Stimulated activated naive B cell treated with anti-CD40 and anti-IgM and Interleukin-4, amounts not matched to agents 10 μg/mL and 1 μg/mL and 100 μg/mL, for 72 hours (primary cell): Measurements from ENCODE around the gene ASTN2.
A peak's percentile ranks its signal among the peaks of the same experiment; 100 is the strongest.

Experiments used
- ATAC-seq, 2 donors: fragments of 150-1000 bp; cut with Tn5 transposase; replicated peaks; 2 replicates each; pipeline ENCODE4 v1.10.0; 2021; ENCODE audit warnings: moderate library complexity in 1 of 2
- DNase-seq: peaks from one replicate; pipeline ENCODE4 v3.0.0; 2021
- H3K27ac Mint-ChIP-seq: one replicate; pipeline ENCODE4 v1.8.0; 2022; ENCODE audit warnings: mild to moderate bottlenecking, mixed read lengths
- H3K27me3 Mint-ChIP-seq, 2 donors: one replicate each; pipeline ENCODE4 v1.8.0; 2022; ENCODE audit warnings: mixed read lengths in 2 of 2
- H3K36me3 Mint-ChIP-seq, 2 donors: one replicate each; pipeline ENCODE4 v1.8.0; 2022; ENCODE audit warnings: mixed read lengths in 2 of 2, mild to moderate bottlenecking in 1 of 2
- H3K4me1 Mint-ChIP-seq, 2 donors: one replicate each; pipeline ENCODE4 v1.8.0; 2022; ENCODE audit warnings: mixed read lengths in 2 of 2, mild to moderate bottlenecking in 1 of 2
- H3K4me3 Mint-ChIP-seq, 2 donors: one replicate each; pipeline ENCODE4 v1.8.0; 2022; ENCODE audit warnings: mild to moderate bottlenecking in 2 of 2, mixed read lengths in 2 of 2, moderate library complexity in 1 of 2
- H3K9me3 Mint-ChIP-seq, 2 donors: one replicate each; pipeline ENCODE4 v1.8.0; 2022; ENCODE audit warnings: mixed read lengths in 2 of 2, mild to moderate bottlenecking in 1 of 2

ASTN2 gene

DNA sequence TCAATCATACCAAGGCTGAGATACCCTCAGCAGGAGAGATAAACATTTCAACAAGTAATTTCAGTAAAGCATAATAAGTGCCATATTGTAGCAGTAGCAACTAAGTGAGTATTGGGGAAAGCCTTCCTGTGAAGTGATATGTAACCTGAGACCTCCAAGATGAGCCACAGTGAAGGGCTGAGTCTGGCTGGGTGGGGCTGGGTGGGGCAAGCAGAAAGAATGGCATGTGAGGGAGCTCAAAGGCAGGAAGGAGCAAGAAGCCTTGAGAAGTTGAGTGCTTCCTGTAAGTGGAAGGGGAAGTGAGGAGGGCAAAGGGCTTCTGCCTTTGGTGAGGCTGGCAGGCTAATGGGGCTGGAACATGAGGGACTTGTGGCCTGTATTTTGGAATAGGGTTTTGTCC lies 19.7 kb upstream of the ASTN2 start:
- H3K27ac Mint-ChIP-seq: no peak overlapping the region

DNA sequence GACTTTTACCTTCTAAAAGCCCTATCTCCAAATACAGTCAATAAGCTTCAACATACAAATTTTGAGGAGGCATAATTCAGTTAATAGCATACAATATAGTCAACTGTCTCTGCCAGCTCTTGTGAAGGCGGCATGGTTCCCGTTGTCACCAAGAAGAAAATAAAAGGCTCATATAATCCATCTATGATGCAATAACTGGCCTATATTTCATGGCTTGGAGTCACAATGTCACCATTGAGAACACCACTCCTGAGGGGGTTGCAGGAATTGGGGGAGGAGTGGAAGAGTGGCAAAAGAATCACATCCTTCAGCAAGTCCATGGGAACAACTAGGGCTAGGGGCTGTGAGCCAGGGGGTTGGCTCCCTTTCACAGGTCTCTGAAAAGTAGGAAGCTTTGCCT lies 16.0 kb upstream of the ASTN2 start:
- peaks cover 0 to 3% of the 10 kb centered on the region in 2 donors for H3K9me3 Mint-ChIP-seq
- H3K36me3 Mint-ChIP-seq: no peaks in the 10 kb centered on the region
- H3K27me3 Mint-ChIP-seq: peaks cover 0 to 6% of the 10 kb centered on the region in 2 donors
- no peak overlapping the region for H3K27ac Mint-ChIP-seq
- H3K4me1 Mint-ChIP-seq: no peaks in the 10 kb centered on the region
- ATAC-seq: no peak
- no peak overlapping the region for H3K4me3 Mint-ChIP-seq
- no peak for DNase-seq

More for the DNA sequence above, 19.7 kb upstream of the ASTN2 start:
- H3K36me3 Mint-ChIP-seq: no peaks in the 10 kb centered on the region
- ATAC-seq (no peak), DNase-seq (no peak)
- H3K9me3 Mint-ChIP-seq: peaks cover 0 to 3% of the 10 kb centered on the region in 2 donors
- H3K4me1 Mint-ChIP-seq: no peaks in the 10 kb centered on the region
- H3K27me3 Mint-ChIP-seq: peaks cover 0 to 6% of the 10 kb centered on the region in 2 donors
- no peak overlapping the region for H3K4me3 Mint-ChIP-seq

DNA sequence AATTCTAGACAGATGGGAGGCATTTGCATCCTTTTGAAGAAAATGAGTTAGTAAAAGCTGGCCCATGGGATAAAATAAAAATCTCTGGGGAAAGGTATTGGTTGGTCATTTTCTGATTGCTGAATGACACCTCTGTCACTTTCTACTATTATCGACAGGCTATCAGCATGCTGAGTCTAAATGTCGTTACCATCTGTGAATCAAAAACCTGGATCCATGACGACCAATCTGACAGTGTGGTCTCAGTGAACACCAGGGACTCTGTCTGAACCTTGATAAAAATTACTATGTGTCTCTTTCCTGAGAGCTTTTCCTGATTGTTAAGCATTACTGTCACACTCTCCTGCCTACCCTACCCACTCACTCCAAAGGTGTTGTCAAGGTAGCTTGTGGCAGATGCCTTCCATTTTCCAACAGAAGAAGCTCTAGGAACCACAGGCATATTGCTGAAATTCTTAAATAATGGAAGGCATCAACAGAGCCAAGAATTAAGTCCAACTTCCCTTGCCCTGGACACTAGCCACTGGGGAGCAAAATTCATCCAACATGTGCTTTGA lies 12.6 kb upstream of the ASTN2 start:
- Mint-ChIP-seq H3K36me3 (no peaks in the 10 kb centered on the region), H3K27me3 (peaks cover 7 to 16% of the 10 kb centered on the region in 2 donors), H3K4me3 (no peak overlapping the region), H3K4me1 (no peaks in the 10 kb centered on the region), H3K27ac (no peak overlapping the region), H3K9me3 (peaks cover 0 to 1% of the 10 kb centered on the region in 2 donors)
- no peak for DNase-seq
- ATAC-seq: no peak

DNA sequence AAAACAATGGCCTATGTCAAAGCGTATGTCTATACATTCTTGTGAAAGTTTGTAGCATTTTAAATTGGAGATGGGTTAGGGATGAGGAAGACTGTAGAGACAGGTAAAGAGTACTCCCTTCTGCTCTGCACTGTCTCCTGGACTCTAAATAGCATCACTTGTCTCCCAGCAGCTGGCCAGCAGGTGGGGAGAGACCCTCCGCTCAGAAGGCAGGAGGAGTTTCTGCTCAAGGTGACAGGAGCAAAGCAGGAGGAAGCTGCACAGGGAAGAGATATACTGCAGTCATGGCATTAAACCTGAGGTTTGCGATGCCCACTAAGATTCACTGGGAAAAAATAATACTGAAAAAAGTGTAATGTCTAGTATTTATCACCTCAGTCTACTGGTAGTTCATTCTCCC lies 10.7 kb upstream of the ASTN2 start:
- H3K4me1 Mint-ChIP-seq: no peaks in the 10 kb centered on the region
- no peak for DNase-seq
- no peak overlapping the region for H3K4me3 Mint-ChIP-seq
- no peaks in the 10 kb centered on the region for H3K36me3 Mint-ChIP-seq
- no peak for ATAC-seq
- no peaks in the 10 kb centered on the region for H3K9me3 Mint-ChIP-seq
- H3K27ac Mint-ChIP-seq: no peak overlapping the region
- peaks cover 7 to 10% of the 10 kb centered on the region in 2 donors for H3K27me3 Mint-ChIP-seq

DNA sequence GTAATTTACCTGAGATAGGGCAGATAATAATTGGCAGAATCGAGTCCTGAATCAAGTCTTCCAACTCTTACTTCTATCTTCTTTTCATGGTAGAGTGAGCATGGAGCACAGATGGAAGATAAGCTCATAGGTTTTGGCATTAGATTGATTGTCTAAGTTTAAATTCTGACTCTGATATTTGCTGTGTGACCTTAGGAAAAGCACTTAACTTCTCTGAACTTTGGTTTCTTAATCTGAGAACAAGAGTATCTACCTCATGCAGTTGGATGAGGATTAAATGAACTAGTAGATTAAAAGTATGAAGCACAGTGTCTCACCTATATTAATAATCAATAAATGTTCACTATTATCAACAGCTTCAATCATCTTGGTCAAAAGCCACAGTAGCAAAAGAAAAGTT lies 9.4 kb upstream of the ASTN2 start:
- Mint-ChIP-seq H3K27ac (no peak overlapping the region), H3K27me3 (peaks cover 7 to 10% of the 10 kb centered on the region in 2 donors), H3K4me1 (no peaks in the 10 kb centered on the region), H3K9me3 (no peaks in the 10 kb centered on the region), H3K36me3 (no peaks in the 10 kb centered on the region), H3K4me3 (no peak overlapping the region)
- ATAC-seq (no peak), DNase-seq (no peak)

DNA sequence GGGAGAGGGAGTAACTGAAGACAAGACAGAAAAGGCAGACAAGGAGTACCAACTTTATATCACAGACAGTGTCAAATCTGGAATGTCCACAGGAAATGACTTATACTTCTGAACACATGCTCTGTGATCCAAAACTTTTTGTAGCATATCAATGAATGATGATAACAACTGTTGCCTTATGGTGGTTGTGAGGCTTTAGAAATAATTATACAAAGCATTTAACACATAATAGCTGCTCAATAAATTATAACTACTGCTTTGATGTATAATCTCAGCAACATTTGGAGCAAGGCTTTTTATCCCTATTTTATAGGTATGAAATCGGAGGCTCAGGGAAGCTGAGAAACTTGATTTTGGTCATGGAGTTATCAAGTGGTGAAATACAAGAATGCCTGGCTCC lies 3.3 kb upstream of the ASTN2 start:
- Mint-ChIP-seq H3K27ac (no peak overlapping the region), H3K4me1 (no peaks in the 10 kb centered on the region), H3K36me3 (no peaks in the 10 kb centered on the region), H3K9me3 (no peaks in the 10 kb centered on the region), H3K4me3 (no peak overlapping the region), H3K27me3 (peaks cover under 1 to 16% of the 10 kb centered on the region in 2 donors)
- DNase-seq: no peak
- no peak for ATAC-seq

DNA sequence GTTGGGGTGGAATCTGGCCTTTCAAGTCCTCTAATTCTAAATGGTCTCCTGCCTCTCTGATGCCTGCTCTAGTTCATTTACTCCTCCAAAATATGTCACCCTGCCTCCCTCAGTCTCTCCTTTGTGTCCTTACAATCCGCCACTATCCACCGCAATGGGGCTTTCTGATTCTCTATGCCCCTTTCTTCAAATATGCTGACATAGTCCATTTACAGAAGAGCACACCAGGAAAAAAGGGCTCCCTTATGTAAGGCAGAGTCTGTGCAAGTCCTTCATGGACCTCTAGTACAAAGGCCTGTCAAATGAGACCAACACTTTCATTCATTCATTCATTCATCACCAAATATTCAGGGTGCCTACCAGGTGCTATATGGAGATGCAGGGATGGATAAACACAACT lies 2.0 kb upstream of the ASTN2 start:
- no peak for DNase-seq
- H3K36me3 Mint-ChIP-seq: no peaks in the 10 kb centered on the region
- ATAC-seq: no peak
- H3K9me3 Mint-ChIP-seq: no peaks in the 10 kb centered on the region
- no peak overlapping the region for H3K4me3 Mint-ChIP-seq
- peaks cover 12 to 23% of the 10 kb centered on the region in 2 donors for H3K27me3 Mint-ChIP-seq
- peaks cover 0 to 1% of the 10 kb centered on the region in 2 donors for H3K4me1 Mint-ChIP-seq
- H3K27ac Mint-ChIP-seq: no peak overlapping the region

DNA sequence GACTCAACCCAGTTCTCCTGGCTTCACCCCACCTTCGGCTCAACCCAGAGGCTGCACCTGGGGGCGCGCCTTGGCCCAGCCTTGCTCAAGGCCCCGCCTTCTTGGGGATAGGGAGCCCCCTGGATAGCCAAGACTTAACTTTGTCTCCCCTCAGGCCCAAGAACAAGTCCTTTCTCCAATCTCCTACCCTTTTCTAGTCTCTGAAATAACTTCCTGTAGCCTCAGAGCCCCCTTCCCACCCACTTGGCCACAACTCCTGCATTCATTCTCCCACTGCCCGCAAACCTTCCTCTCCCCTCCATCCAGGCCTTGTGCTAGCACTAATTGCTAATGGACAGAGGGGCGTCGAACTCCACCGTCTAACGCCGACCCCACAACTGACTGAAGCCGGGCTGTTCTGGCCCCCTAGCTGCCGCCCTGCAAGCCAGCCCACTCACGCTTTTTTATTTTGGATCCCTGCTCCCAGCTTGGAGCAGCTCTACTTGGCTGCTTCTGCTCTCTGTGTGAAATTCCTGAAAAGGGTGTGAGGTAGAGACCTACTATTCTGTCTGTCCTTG lies 579 bp upstream of the ASTN2 start:
- H3K4me3 Mint-ChIP-seq: no peak overlapping the region
- ATAC-seq (no peak), DNase-seq (no peak)
- peaks cover 0 to 1% of the 10 kb centered on the region in 2 donors for H3K4me1 Mint-ChIP-seq
- H3K36me3 Mint-ChIP-seq: no peaks in the 10 kb centered on the region
- no peaks in the 10 kb centered on the region for H3K9me3 Mint-ChIP-seq
- H3K27ac Mint-ChIP-seq: no peak overlapping the region
- peaks cover 19 to 36% of the 10 kb centered on the region in 2 donors for H3K27me3 Mint-ChIP-seq

DNA sequence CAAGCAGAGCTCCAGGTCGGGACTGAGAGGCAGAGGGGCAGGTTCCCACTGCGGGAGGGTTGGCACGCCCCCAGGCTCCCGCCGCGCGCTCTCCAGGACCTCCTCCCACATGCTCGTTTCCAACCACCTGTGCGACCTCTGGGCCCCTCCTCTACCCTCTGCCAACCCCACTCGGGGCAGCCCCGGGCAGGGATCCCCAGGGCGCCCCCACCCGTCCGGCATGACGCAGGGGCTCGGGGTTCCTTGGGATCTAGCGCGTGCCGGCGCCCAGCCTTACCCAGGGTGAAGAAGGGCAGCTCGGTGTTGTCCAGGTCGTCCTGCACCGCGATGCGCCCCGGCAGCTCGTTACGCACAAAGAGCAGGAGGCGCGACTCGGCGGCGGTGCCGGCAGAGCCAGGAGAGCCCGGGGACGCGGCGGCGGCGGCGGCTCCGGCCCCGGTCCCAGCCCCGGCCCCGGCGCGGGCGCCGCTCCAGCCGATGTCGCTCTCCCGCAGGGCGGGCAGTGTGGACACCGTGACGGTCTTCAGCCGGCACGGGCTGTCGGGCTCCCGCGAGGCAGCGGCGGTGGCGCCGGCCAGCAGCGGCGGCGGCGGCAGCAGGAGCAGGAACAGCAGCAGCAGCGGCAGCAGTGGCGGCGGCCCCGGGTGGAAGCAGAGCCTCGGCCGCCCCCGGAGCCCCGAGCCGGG lies 494 bp downstream of the ASTN2 start:
- DNase-seq: no peak
- H3K27me3 Mint-ChIP-seq: peaks cover 25 to 46% of the 10 kb centered on the region in 2 donors
- peaks cover 0 to 3% of the 10 kb centered on the region in 2 donors for H3K9me3 Mint-ChIP-seq
- H3K4me3 Mint-ChIP-seq: no peak overlapping the region
- H3K36me3 Mint-ChIP-seq: no peaks in the 10 kb centered on the region
- H3K27ac Mint-ChIP-seq: no peak overlapping the region
- ATAC-seq: no peak
- H3K4me1 Mint-ChIP-seq: peaks cover 0 to 1% of the 10 kb centered on the region in 2 donors

DNA sequence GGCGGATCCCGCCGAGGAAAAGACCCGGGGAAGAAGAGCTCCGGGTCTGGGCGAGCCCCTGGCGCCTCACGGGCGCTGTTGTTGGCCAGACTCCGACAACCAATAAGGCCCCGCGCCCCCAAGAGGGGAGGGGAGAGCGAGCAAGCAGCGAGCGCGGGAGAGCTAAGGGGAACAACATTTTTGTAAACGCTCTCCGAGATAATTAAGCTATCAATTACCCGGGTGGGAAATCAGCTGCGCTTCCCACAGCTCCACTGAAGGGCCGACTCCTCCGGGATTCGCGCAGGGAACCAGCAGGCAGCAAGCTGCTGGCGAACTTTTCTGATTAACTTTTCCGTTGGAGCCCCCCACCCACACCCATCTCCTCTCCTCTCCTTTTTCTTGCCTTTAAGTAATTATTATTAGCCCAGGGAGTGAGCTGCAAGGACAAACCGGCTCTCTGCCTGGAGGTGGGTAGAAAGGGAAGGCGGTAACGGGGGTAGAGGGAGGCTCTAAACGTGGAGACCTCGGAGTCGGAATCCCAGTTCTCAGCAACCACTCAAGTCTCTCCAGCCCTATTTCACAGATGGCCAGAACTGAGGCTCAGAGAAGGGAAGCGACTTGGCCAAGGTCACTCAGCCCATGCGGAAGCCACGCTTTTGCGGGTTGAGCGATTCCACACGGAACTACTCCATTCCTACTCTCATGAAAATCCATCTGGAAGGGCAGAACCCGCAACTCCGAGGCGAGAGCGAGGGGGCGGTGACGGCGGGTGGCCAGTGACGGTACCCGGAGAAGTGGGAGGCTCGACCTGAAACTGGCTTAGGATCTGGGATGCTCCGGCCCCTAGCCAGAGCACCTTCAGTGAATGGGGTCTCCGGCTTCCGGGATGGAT lies 1.3 kb downstream of the ASTN2 start:
- Mint-ChIP-seq H3K4me3 (peak overlapping the region; percentile 23 to 43), H3K36me3 (no peaks in the 10 kb centered on the region), H3K9me3 (peaks cover 0 to 3% of the 10 kb centered on the region in 2 donors), H3K4me1 (peaks cover 0 to 1% of the 10 kb centered on the region in 2 donors), H3K27ac (no peak overlapping the region), H3K27me3 (peaks cover 25 to 50% of the 10 kb centered on the region in 2 donors)
- DNase-seq (no peak), ATAC-seq (no peak)

DNA sequence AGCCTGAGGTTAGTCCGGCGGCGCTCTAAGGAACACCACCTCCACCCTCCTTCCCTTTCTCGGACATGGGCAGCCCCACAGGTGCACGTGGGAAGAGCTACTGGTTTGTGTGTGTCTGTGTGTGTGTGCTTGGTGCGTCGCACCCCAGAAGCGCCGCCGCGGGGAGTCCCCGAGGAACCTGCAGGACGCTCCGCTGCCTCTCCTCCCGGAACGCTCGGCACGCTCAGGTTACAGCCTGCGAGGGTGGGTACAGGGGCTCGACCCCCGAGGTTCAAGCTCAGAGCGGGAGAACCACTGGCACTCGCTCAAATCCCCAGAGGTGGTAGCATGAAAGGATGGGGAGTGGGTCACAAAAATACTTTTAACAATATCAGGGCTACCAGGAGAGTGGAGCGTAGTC lies 2.0 kb downstream of the ASTN2 start:
- Mint-ChIP-seq H3K27ac (no peak overlapping the region), H3K4me3 (no peak overlapping the region), H3K36me3 (no peaks in the 10 kb centered on the region), H3K9me3 (peaks cover 0 to 3% of the 10 kb centered on the region in 2 donors), H3K4me1 (peaks cover 0 to 1% of the 10 kb centered on the region in 2 donors), H3K27me3 (peaks cover 25 to 52% of the 10 kb centered on the region in 2 donors)
- no peak for DNase-seq
- no peak for ATAC-seq

DNA sequence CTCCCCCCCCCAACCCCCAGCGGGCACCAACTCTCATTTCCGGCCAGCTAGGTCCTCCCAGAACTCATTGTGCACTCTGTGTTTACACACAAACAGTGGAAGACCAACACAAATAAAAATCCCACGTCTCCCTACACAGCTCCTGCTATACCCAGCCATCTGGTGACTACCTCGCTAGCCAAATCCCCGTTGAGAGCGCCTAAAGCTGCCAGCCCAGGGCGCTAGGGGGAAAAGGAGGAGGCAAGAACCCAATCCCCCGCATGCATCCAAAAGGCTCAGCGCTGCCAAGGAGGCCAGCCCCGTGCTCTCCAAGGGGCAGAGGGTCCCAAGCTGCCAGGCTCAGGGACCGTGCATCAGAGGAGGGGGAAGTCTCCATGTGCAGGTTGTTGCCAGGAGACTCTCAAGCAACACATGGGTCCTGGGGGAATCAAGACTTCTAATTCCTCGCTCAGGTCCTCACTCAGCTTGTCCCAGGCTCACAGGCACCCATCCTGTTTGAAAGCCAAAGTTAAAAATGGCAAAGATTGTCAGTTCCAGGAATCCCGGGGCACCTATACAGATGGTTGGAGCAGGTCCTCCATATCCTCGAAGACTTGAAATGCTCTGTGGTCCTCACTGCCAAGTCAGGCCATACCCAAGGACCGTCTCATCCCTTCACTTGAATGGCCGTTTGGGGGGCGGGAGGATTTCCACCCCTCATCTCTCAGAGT lies 2.7 kb downstream of the ASTN2 start:
- Mint-ChIP-seq H3K9me3 (peaks cover 0 to 3% of the 10 kb centered on the region in 2 donors), H3K4me1 (peaks cover 0 to 1% of the 10 kb centered on the region in 2 donors), H3K4me3 (no peak overlapping the region), H3K36me3 (no peaks in the 10 kb centered on the region), H3K27me3 (peaks cover 25 to 52% of the 10 kb centered on the region in 2 donors), H3K27ac (no peak overlapping the region)
- no peak for DNase-seq
- no peak for ATAC-seq

DNA sequence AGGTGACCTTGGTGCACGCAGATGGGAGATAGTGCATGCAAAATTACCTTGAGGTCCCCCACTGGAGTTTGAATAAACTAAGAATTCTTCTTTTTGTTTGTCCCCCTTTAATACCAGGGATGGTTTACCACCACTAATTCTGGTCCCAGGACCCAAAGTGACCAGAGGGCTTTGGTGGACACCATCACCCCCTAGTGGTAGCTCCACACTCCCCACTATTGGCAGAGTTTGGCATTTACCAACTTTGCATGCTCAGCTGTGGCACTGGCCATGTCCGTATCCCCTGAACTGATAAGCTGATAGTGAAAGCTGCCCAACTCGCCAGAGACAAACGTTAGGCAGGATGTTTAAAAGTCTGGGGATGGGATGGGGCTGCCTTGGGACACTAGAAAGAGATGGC lies 3.3 kb downstream of the ASTN2 start:
- Mint-ChIP-seq H3K36me3 (no peaks in the 10 kb centered on the region), H3K9me3 (peaks cover 0 to 3% of the 10 kb centered on the region in 2 donors), H3K4me1 (peaks cover 0 to 1% of the 10 kb centered on the region in 2 donors), H3K27me3 (peaks cover 25 to 57% of the 10 kb centered on the region in 2 donors), H3K4me3 (no peak overlapping the region), H3K27ac (no peak overlapping the region)
- ATAC-seq (peak in 1 of 2 donors; percentile 45), DNase-seq (no peak)

DNA sequence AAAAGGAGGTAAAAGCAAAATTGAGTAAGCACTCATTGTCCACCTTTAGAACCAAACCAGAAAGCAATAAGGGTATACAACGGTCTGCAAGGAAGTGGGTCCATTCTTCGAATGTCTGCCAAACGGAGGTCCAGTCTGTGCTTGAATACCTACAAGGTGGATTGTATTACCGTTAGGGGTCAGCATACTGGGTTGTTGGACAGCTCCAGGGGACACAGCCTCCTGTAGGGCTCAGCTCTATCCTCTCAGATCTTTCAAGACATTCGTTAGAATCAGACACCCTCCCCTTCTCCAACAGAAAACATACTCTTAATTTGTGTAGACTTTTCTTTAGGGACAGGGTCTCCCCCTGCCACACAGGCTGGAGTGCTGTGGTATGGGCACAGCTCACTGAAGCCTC lies 5.5 kb downstream of the ASTN2 start:
- Mint-ChIP-seq H3K27me3 (peaks cover 25 to 62% of the 10 kb centered on the region in 2 donors), H3K27ac (no peak overlapping the region), H3K4me3 (no peak overlapping the region), H3K9me3 (peaks cover 0 to 3% of the 10 kb centered on the region in 2 donors), H3K36me3 (no peaks in the 10 kb centered on the region), H3K4me1 (peaks cover 0 to 1% of the 10 kb centered on the region in 2 donors)
- DNase-seq: no peak
- ATAC-seq: no peak
